Choroid plexus epithelial cell (primary cell): ENCODE measurements around the gene SSRP1.
A peak's percentile ranks its signal among the peaks of the same experiment; 100 is the strongest.
"Not testable (repeated sequence)": the region's sequence is repeated elsewhere in the genome, so short reads cannot be mapped to it uniquely, and the experiment has no call there.

ENCODE experiments used
- DNase-seq: peaks from one replicate; pipeline ENCODE4 v3.0.0-alpha.2; 2010; ENCODE audit warnings: low read depth
- H3K4me3 ChIP-seq: 2 replicates; pipeline ENCODE4 v1.5.1; 2011; ENCODE audit warnings: low read depth, mild to moderate bottlenecking, control low read depth, low read length, moderate library complexity
- TF ChIP-seq, protein P1 (sequence below): conservative IDR thresholded peaks from 2 replicates; pipeline ENCODE4 v1.5.1; 2011; ENCODE audit warnings: low read depth, mild to moderate bottlenecking, control low read depth, inconsistent platforms, low read length, moderate library complexity

The SSRP1 gene

DNA sequence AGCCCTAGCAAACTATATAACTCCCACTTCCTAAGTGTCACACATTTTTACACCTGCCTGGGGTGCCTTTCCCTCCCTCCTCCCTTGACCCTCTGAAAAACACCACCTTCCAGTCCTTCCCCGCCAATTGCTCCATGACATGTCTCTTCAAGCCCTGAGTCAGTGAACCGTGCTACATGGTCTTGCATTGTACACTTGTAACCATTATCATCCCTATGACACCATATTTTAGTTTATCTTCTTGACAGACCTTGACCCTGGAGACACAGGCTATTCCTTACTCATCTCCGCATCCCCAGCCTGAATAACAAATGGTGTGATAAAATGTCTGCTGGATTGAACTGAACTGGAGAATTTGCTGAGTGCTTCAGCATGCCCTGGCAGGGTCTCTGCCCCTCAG lies 47.8 kb downstream of the SSRP1 start:
- no peak for DNase-seq
- TF ChIP-seq, protein P1, sequence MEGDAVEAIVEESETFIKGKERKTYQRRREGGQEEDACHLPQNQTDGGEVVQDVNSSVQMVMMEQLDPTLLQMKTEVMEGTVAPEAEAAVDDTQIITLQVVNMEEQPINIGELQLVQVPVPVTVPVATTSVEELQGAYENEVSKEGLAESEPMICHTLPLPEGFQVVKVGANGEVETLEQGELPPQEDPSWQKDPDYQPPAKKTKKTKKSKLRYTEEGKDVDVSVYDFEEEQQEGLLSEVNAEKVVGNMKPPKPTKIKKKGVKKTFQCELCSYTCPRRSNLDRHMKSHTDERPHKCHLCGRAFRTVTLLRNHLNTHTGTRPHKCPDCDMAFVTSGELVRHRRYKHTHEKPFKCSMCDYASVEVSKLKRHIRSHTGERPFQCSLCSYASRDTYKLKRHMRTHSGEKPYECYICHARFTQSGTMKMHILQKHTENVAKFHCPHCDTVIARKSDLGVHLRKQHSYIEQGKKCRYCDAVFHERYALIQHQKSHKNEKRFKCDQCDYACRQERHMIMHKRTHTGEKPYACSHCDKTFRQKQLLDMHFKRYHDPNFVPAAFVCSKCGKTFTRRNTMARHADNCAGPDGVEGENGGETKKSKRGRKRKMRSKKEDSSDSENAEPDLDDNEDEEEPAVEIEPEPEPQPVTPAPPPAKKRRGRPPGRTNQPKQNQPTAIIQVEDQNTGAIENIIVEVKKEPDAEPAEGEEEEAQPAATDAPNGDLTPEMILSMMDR, result no peak
- no peak overlapping the region for H3K4me3 ChIP-seq

DNA sequence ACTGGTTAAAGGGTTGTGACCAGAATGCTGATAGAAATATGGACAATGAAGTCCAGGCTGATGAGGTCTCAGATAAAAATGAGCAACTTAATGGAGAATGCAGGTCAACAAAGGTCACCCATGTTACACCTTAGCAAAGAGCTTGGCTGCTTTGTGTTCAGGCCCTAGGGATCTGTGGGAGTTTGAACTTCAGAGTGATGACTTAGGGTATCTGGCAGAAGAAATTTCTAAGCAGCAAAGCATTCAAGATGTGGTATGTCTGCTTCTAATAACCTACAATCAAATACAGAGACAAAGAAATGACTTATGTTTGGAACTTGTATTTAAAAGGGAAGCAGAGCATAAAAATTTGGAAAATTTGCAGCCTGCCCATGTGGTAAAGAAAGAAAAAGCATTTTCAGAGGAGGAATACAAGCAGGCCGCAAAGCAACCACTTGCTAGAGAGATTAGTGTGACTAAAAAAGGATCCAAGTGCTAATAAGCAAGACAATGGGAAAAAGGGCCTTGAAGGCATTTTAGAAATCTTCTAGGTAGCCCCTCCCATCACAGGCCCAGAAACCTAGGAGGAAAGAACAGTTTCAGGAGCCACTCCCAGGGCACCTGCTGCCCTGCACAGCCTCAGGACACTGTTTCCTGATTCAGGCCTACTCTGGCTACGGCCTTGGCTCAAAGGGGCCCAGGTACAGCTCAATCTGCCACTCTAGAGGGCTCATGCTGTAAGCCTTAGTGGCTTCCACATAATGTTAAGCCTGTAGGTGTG lies 52.3 kb downstream of the SSRP1 start:
- DNase-seq, result no peak
- TF ChIP-seq, protein P1, result no peak
- H3K4me3 ChIP-seq, result no peak overlapping the region

- not testable (repeated sequence) for DNase-seq
These were observed 54.1 kb downstream of the SSRP1 start for GRCh38 chr11:57281546-57281945.

DNA sequence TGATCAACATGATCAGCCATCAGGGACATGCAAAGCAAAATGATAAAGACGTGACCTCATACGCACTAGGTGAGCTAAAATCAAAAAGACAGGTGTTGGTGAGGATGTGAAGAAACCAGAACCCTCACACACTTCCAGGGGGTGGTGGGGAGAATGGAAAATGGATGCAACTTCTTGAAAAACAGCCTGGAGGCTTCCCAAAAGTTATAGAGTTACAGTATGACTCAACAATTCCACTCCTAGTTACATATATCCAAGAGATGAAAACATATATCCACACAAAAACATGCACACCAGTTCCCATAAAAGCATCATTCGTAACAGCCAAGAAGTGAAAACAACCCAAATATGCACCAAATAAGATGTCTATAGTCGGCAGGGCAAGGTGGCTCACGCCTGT lies 56.6 kb downstream of the SSRP1 start:
- H3K4me3 ChIP-seq, result no peak overlapping the region
- TF ChIP-seq, protein P1, result no peak
- peak; percentile 73 for DNase-seq

More at GRCh38 chr11:57281546-57281945, 54.1 kb downstream of the SSRP1 start:
- H3K4me3 ChIP-seq, result not testable (repeated sequence)

DNA sequence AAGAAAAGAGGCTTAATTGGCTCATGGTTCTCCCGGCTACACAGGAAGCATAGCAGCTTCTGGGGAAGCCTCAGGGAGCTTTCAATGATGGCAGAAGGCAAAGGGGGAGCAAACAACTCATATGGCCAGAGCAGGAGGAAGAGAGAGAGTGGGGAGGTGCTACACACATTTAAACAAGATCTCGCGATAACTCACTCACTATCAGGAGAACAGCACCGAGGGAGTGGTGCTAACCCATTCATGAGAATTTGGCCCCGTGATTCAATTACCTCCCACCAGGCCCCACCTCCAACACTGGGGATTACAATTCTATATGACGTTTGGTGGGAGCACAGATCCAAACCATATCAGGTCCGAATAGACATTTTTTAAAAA lies 57.0 kb downstream of the SSRP1 start:
- TF ChIP-seq, protein P1, result no peak
- DNase-seq, result no peak
- H3K4me3 ChIP-seq, result no peak overlapping the region

- peak overlapping the region; percentile 18 for H3K4me3 ChIP-seq
- DNase-seq, result peak; percentile 86
- TF ChIP-seq, protein P1, result peak; percentile 87
These were observed 57.6 kb downstream of the SSRP1 start for GRCh38 chr11:57277845-57278720.

- TF ChIP-seq, protein P1, result no peak
- peak; percentile 47 for DNase-seq
- no peak overlapping the region for H3K4me3 ChIP-seq
These were observed 58.6 kb downstream of the SSRP1 start for GRCh38 chr11:57276971-57277675.
